RPMI7951 (cell line): Measurements from ENCODE around the gene KDM1B. TPM values are rescaled to one million over a fixed set of nuclear protein-coding genes. Genes with fewer than 3 reads are reported as not detected.
A peak's percentile ranks its signal among the peaks of the same experiment; 100 is the strongest.

Source experiments
- DNase-seq: peaks from one replicate; pipeline ENCODE4 v3.0.0-alpha.2; 2012; ENCODE audit warnings: low read depth
- total RNA-seq: library from RNA; depleted of rRNA; stranded (reverse); fragments of >200 nt; shearing (Covaris generic); gene quantifications from 2 replicates; pipeline ENCODE4 v1.2.3, GENCODE V29; 2014; rRNA removed

The KDM1B gene
- total RNA-seq, 1 experiment from 2014 or later = 12.5 TPM

DNA sequence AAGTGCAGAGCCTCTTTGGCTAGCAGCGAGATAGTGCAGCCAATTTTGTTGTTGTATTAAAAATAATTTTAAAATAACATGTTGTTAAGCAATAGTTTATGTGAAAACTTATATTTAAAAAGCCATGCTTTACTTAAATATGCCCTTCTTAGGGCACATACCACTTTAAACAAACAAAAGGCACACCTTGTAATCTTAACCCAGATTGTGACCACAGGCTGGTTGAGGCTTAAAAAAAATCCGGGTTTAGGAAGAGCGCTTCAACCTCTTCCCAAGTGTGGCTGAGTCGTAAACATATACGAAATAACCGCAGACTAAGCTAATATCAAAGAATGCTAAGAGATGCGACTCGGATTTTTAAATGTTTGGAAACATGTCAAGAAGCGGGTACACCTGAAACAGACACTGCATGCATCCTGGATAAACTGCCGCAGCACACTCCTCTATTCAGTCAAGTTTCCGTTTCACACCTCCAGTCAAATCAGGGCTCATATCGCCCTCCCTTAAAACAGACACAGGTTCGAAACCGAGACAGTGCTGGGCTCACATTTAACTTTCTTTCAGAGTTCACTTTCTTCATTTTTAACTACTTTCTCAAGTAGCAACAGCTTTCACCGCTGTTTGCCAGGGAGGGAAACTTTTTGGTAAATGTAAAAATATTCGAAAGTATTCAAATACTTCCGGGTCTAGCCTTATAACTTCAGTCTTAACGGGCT, 107.6 kb downstream of the KDM1B start:
- DNase-seq = peak; percentile 17

DNA sequence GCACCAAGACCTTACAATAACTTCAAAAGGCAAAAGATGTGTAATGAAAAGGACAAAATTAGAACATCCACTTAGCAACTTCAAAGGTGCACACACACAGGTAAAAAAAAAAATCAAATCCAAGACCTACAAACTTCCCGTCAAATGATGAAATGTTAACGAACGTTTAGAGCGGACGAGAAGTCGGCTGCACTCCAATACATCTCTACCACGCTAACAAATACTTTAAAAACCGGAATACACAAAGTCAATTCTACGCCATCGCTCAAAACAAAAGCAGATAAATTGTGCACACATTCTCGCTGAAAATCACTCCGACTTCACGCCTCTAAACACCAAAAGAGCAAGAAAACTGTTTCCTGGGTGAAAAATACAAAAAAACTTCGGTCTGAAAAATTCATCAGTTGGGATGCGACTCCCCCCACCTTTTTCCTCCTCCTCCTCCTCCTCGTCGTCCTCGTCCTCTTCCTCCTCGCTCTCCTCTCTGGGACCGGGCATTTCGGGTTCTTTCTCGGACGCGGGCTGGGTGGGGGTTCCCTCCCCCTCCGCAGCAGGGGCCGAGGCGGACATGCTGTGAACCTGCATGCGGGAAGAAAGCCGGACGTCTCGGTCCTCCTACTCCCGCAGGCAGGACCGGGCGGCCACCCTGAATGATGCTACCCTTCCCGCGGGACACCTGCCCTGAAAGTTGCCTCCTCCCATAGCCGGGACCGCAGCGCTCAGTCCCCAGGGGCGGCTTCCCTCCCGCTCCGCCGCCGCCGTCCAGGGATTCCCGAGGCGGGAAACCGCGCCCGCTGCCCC, 108.4 kb downstream of the KDM1B start:
- DNase-seq = peak; percentile 7

DNA sequence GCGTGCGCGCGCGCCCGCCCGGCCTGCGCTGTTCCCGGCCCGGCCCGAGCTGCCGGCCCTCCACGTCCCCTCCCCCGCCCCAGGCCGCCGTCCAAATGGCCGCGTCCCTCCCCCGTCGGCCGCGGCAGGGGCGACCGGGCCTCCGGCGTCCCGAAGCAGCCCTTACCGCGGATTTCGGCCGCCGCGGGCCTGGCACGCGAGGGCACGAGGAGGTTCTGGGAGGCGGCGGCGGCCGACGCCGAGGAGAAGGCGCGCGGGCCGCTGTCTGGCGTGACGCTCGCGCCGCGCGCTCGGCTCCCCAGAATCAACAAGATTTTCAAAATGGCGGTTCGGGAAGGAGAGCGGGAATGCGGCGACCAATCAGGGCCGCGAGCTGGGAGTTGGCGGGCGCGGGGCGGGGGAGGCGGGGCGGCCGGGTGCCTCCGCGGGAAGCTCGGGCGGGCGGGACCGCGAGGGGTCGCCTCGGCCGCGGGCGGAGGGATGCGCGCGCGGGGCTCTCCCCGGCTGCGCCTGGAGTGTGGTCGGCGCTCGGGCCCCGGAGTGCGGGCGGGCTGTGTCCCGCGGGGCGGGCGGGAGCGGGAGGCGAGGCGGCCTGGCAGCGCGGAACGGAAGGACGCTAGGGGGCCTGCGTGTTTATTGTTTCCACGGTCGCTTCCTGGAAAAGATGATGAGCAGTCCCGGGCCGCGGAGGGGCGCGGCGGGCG, 109.1 kb downstream of the KDM1B start, which contains the start of gene DEK:
TSS of gene DEK (minus strand) at position 312 of the 704 bp plus-strand sequence. CDS start 543 bp downstream, outside the sequence.
- DNase-seq = peak; percentile 83

DNA sequence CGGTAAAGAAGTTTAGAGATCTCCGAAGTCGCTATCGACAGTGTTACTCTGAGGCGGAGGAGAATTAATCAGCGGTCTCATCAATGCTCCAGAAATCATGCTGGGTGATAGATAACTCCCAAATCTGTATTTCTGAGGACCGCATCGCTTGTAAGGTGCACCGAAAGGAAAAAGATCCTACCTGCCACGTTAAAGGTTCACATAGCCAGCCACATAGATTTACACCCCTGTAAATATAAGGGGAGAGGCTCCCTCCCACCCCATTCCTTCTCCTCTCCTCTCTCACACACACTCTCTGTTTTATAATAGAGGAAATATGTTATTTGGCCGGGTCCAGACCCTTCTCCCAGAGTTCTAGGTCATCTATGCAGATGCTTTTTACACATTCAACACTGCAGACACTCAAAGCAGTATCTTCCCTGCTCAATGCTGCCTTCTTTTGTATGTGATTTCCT, 109.7 kb downstream of the KDM1B start:
- DNase-seq = no peak

DNA sequence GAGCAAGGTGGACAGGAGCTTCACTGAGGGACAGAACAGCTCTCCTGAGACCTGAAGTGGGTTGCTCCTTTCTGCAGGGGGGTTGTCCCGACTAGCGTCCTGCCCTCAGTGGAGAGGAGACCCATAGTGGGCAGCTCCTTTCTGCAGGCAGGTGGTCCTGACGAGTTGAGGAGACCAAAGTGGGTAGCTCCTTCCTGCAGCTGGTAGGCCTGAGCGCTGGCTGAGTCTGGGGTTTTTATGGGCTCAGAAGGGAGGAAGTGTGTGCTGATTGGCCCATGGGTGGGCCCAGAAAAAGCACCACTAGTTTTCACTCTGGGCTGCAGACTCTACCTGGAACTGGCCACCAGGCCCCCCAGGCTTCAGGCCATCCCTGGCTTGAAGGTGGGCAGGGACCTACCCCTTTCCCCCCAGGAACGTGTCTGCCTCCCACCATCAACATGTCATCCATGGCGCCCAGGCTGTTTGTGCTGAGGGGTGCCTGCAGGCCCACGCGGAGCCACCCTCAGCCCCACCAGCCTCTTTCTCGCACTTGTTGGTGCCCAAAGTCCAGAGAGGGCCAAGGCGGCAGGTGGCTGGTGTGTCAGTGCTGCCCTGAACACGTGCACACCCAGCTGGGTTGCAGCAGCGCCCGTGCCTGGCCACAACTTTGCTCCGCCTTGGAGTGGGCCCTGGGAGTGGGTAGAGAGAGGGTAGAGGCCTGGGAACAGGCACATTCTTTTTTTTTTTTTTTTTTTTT, 110.7 kb downstream of the KDM1B start:
- no peak for DNase-seq

DNA sequence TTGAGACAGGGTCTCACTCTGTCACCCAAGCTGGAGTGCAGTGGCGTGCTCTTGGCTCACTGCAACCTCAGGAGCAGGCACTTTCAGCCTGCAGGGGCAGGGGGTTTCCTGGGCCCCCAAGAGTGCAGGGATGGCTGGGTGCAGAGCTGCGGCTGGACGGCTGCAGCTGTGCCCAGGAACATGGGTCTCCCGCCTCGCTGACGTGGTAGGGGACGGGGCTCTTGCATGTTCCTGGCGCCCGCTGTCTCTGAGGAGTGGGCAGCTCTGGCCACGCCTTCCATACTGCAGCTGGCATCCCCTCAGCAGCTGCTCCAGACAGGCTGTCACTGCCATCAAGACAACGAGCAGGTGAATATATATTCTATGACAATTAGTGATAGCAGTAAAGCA, 111.3 kb downstream of the KDM1B start:
- DNase-seq = no peak

DNA sequence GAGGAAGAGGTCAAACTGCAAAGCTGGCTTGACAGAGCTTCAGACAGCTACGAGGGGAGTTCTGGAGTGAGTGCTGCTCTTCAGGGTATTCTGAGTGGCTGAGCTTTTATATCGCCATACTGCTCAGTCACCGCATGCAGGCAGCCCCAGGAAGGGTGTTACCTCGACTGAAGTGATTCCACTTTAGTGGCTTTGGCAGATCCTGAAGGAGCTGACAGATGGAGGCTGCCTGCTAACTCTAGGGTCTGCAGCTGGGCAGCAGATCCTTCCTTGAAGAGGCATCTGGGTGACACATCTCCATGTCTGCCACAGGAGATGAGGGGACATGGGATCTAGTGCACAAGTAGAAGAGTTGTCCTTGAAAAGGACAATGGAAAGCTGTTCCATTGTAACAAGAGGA, 112.8 kb downstream of the KDM1B start:
- no peak for DNase-seq

DNA sequence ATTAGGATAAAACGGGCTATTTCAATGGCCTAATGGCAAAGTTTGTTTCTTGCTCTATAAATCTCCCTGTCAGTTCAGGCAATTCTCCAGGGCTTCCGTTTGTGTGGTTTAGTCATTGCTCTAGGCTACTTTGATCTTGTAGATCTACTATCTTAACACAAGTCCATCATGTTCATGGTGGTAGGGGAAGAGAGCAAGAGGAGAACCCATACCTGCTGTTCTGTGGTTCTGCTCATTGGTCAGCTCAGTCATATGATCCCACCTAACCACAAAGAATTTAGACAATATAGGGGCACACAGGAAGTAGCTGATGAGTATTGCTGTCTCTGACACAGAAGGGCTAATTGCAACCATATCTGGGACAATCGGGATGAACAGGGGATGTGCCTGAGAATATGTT, 114.0 kb downstream of the KDM1B start:
- DNase-seq = peak; percentile 83

DNA sequence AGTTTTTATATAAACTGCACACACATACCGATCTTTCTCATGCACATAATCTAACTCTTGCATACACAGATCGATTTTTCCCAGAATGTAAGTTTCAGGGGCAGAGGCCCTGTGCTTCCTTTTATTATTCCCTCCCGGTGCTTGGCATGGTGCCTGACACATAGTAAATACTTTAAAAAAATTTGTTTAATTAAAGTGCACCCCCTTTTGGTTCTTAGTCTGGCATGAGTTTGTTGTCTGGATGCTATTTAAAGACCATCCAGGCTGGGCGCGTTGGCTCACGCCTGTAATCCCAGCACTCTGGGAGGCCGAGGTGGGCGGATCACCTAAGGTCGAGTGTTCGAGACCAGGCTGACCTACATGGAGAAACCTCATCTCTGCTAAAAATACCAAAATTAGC, 114.5 kb downstream of the KDM1B start:
- no peak for DNase-seq

DNA sequence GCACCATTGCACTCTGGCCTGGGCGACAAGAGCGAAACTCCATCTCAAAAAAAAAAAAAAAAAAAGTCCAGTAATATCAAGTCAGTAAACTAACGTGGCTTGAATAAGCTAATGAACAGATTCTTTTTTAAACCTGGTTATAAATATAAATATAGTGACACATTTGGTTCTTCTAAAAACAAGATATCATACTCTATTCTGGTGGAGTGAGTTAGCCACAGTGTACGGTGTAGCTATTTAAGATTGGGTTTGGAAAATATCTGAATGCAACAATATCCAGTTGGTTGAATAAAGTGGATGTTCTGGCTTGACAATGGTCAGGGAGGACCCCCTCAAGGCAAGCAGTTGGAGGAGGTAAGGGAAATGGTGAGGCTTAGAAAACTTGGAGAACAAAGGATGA, 115.0 kb downstream of the KDM1B start:
- DNase-seq = no peak

Other genes starting within 250 kb of the KDM1B start
- 25.5 and 25.7 TPM in 2 replicates for gene KIF13A, start 167.8 kb upstream of the KDM1B start, total RNA-seq
- 2.1 and 2.2 TPM in 2 replicates for gene NHLRC1, start 32.7 kb upstream of the KDM1B start, total RNA-seq
- 26.8 and 27.6 TPM in 2 replicates for gene TPMT, start 345 bp upstream of the KDM1B start, total RNA-seq
- 190 and 227 TPM in 2 replicates for gene DEK, start 109.1 kb downstream of the KDM1B start, total RNA-seq
- 0.10 TPM in 1 of 2 replicates, not detected in the other for gene RNF144B, start 231.9 kb downstream of the KDM1B start, total RNA-seq